Breast epithelium (tissue), 4 donors: Measurements from ENCODE around the gene CCR8. TPM values are rescaled to one million over a fixed set of nuclear protein-coding genes. Genes with fewer than 3 reads are reported as not detected.

Source experiments
- DNase-seq, 2 donors: peaks; one replicate each; pipeline ENCODE4 v3.0.0-alpha.2; 2019; ENCODE audit warnings: low spot score in 2 of 2
- H3K27ac ChIP-seq, 2 donors: fragments of 200-600 bp; sonication (generic) in 1 of 2; one replicate each; pipeline ENCODE4 v1.5.1; 2016 to 2019; ENCODE audit warnings: mild to moderate bottlenecking in 1 of 2
- H3K27me3 ChIP-seq, 2 donors: fragments of 200-600 bp; sonication (generic) in 1 of 2; one replicate each; pipeline versions ENCODE4 v1.5.1 to v1.6.0; 2017 to 2019; ENCODE audit warnings: control low read depth in 1 of 2, mild to moderate bottlenecking in 1 of 2
- H3K36me3 ChIP-seq: fragments of 200-600 bp; one replicate; pipeline ENCODE4 v1.5.1; 2019
- H3K4me1 ChIP-seq, 2 donors: fragments of 200-600 bp; sonication (generic); one replicate each; pipeline ENCODE4 v1.5.1; 2016 to 2019; ENCODE audit warnings: control low read depth in 1 of 2
- H3K4me3 ChIP-seq, 3 donors: fragments of 200-600 bp; sonication (generic); 1 replicate in 2 of 3; 2 replicates in 1 of 3; pipeline ENCODE4 v1.5.1; 2016 to 2019; ENCODE audit warnings: mild to moderate bottlenecking in 3 of 3, moderate library complexity in 2 of 3
- H3K9me3 ChIP-seq, 2 donors: fragments of 200-600 bp; sonication (generic) in 1 of 2; one replicate each; pipeline ENCODE4 v1.5.1; 2016 to 2019; ENCODE audit warnings: control low read depth in 1 of 2
- POLR2A ChIP-seq: fragments of 450-650 bp; IDR thresholded peaks from one replicate; pipeline ENCODE4 v1.6.1; 2016; ENCODE audit warnings: antibody characterized with exemption, mild to moderate bottlenecking, moderate library complexity
- POLR2AphosphoS5 ChIP-seq, 3 donors: sonication (generic); formaldehyde crosslinking; IDR thresholded peaks; one replicate each; pipeline ENCODE4 v1.6.1; 2017; ENCODE audit warnings: antibody characterized with exemption in 3 of 3
- intact Hi-C: fragments of 100-400 bp; cut with DNase I; formaldehyde crosslinking; loops from one replicate; pipeline ENCODE4 v1.15.1; 2023; ENCODE audit warnings: low total_unique reads
- total RNA-seq, 3 donors: library from RNA; depleted of rRNA; stranded (reverse); fragments of >200 nt; gene quantifications; one replicate each; pipeline ENCODE4 v1.1.0, GENCODE V29; 2016
- TF ChIP-seq, protein P1 (sequence below), 3 donors: fragments of 450-650 bp; IDR thresholded peaks; one replicate each; pipeline ENCODE4 v1.5.1; 2016 to 2017; ENCODE audit warnings: antibody characterized with exemption in 3 of 3, mild to moderate bottlenecking in 3 of 3, moderate library complexity in 3 of 3

Gene CCR8, protein sequence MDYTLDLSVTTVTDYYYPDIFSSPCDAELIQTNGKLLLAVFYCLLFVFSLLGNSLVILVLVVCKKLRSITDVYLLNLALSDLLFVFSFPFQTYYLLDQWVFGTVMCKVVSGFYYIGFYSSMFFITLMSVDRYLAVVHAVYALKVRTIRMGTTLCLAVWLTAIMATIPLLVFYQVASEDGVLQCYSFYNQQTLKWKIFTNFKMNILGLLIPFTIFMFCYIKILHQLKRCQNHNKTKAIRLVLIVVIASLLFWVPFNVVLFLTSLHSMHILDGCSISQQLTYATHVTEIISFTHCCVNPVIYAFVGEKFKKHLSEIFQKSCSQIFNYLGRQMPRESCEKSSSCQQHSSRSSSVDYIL
- not detected for total RNA-seq

DNA sequence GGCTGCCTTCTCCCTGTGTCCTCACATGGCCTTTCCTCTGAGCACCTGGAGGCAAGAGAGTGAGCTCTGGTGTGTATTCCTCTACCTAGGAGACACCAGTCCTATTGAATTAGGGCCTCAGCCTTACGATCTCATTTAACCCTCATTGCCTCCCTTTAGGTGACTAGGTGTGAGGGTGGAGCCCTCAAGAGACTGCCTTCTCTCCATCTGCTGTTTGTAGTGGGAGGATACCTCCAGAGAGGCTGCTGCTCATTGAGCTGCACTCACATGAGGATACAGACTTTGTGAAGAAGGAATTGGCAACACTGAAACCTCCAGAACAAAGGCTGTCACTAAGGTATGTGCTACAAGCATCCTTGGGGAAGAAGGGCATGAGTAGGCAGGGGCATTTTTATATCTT, at the start of gene CCR8:
CCR8 (plus strand) TSS at position 217 of the 400 bp plus-strand sequence. CDS start 2,623 bp downstream, outside the sequence.
- Histone ChIP-seq H3K36me3 (no peaks in the 10 kb centered on the region), H3K9me3 (no peaks in the 10 kb centered on the region), H3K27ac (no peak within 1 kb of the TSS), H3K4me1 (no peaks in the 10 kb centered on the region), H3K27me3 (no peaks in the 10 kb centered on the region), H3K4me3 (no peak within 1 kb of the TSS)
- intact Hi-C loops: no loop called here
- DNase-seq: no peak
- TF ChIP-seq POLR2AphosphoS5 (IDR thresholded peaks at IDR 0.05) (no peak), POLR2A (no peak)
- TF ChIP-seq, protein P1, sequence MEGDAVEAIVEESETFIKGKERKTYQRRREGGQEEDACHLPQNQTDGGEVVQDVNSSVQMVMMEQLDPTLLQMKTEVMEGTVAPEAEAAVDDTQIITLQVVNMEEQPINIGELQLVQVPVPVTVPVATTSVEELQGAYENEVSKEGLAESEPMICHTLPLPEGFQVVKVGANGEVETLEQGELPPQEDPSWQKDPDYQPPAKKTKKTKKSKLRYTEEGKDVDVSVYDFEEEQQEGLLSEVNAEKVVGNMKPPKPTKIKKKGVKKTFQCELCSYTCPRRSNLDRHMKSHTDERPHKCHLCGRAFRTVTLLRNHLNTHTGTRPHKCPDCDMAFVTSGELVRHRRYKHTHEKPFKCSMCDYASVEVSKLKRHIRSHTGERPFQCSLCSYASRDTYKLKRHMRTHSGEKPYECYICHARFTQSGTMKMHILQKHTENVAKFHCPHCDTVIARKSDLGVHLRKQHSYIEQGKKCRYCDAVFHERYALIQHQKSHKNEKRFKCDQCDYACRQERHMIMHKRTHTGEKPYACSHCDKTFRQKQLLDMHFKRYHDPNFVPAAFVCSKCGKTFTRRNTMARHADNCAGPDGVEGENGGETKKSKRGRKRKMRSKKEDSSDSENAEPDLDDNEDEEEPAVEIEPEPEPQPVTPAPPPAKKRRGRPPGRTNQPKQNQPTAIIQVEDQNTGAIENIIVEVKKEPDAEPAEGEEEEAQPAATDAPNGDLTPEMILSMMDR (IDR thresholded peaks at IDR 0.05): no peak

DNA sequence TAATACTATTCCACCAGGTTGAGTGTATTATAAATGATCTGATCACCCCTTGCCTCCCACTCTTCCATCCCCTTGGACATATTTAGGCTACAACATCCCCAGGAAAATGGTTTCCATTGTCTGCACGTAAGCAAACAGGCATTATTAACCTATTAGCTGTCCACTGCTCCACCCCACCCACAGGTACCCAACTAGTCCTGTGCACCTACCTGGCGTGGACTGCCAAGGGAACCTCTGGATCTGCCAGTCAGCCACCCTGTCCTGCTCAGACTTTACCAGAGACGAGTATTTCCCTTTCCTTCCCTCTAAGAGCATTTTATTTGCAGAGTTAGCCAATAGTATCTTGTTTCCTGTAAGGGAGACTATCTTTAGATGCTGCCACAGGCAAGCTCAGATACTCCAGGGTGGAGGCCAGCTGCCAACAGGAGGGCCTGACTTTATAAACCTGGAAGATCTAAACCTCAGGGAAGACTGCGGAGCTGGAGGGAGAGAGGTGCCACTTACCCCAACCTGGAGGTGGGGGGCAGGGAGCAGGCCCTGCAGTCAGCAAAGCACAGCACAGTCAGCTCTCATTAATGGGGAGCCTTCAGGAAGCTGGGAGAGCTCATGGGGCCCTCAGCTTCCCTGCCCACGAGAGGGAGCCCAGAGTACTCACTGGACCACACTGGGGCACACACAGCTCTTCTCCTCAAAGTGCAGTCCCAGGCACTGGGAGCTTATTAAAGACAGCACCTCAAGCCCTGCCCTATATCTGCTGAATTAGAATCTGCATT, 49.6 kb upstream of the CCR8 start, which contains the start of gene CX3CR1:
CX3CR1 (minus strand) TSS at position 292 of the 773 bp plus-strand sequence. CDS start 13,527 bp downstream, outside the sequence.
- no peak within 1 kb of the TSS for H3K4me3 ChIP-seq
- DNase-seq: no peak
- H3K36me3 ChIP-seq: no peaks in the 10 kb centered on the region
- H3K27ac ChIP-seq: peak within 1 kb of the TSS in 1 of 2 donors; percentile 1
- no peaks in the 10 kb centered on the region for H3K27me3 ChIP-seq
- intact Hi-C loops: loop anchor here (5.0 kb wide), 1 partner anchor 88 kb away; the partner anchor contains the start of gene XIRP1
- no peaks in the 10 kb centered on the region for H3K9me3 ChIP-seq
- no peak for TF ChIP-seq POLR2A
- no peaks in the 10 kb centered on the region for H3K4me1 ChIP-seq

DNA sequence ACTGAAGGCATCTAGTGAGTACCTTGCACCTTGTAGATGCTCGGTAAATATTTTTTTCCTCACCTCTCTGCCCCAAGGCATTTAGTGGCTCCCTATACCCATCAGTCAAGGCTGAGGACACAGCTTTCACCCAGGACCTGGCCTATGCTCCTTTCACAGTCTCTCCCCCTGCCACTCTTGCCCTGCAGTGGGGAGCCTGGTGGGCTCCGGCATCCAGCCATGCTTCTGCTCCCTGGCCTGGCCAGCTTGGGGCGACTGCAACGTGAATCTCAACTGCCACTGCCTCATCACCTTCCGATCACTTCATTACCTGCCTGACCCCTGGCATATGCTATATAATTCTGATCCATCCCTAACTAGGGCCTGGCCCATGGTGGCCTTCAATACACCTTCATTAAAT, 48.9 kb upstream of the CCR8 start:
- TF ChIP-seq POLR2AphosphoS5 (IDR thresholded peaks at IDR 0.05): no peak
- TF ChIP-seq POLR2A: no peak
- TF ChIP-seq, protein P1 (IDR thresholded peaks at IDR 0.05): no peak
- intact Hi-C loops: no loop called here
- H3K27ac ChIP-seq: no peak overlapping the region
- H3K4me3 ChIP-seq: no peak overlapping the region
- no peak for DNase-seq
- no peaks in the 10 kb centered on the region for H3K27me3 ChIP-seq
- H3K36me3 ChIP-seq: no peaks in the 10 kb centered on the region
- H3K9me3 ChIP-seq: no peaks in the 10 kb centered on the region
- H3K4me1 ChIP-seq: no peaks in the 10 kb centered on the region

DNA sequence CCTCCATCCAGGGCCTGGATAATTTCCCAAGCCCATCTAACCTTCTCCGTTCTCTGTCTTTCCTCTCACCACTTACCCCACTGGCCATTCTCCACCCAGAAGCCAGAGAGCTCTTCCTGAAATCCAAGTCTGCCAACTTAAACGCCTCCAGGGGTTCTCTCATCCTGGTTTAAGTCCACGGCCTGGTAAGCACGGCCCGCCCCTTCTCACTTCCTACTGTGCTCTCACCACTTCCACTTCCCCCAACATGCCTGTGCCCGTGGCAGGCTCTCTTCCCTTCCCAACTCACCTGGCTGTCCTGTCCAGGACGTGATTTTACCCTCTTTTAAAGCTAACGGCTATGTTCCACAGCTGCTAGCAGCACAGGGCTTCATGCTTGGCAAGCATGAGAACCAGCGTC, 48.0 kb upstream of the CCR8 start:
- H3K36me3 ChIP-seq: no peaks in the 10 kb centered on the region
- H3K4me1 ChIP-seq: no peaks in the 10 kb centered on the region
- H3K4me3 ChIP-seq: no peak overlapping the region
- TF ChIP-seq, protein P1 (IDR thresholded peaks at IDR 0.05): no peak
- no peak for TF ChIP-seq POLR2A
- no peak for TF ChIP-seq POLR2AphosphoS5 (IDR thresholded peaks at IDR 0.05)
- DNase-seq: no peak
- H3K27me3 ChIP-seq: no peaks in the 10 kb centered on the region
- intact Hi-C loops: no loop called here
- no peak overlapping the region for H3K27ac ChIP-seq
- H3K9me3 ChIP-seq: no peaks in the 10 kb centered on the region

DNA sequence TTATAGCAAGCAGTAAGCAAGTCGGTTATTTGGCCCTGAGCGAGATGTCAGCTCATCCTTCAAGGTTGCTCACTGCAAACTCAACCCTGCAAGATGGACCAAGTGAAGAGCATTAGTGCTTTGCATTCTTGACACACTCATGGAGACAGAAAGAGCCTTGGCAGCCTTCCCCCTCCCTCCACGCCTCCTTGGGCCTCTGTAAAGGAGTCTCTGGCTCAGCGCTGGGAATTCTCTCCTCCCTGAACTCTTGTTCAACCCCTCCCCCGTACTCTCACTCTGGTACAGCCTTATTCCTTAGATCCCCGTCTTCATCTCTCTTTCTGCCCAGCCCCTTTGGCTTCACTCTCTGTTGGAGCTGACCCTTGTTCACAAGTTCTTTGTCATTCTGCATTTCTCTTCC, 47.5 kb upstream of the CCR8 start:
- Histone ChIP-seq H3K4me1 (no peaks in the 10 kb centered on the region), H3K4me3 (no peak overlapping the region), H3K27ac (no peak overlapping the region), H3K9me3 (no peaks in the 10 kb centered on the region), H3K36me3 (no peaks in the 10 kb centered on the region), H3K27me3 (no peaks in the 10 kb centered on the region)
- intact Hi-C loops: no loop called here
- DNase-seq: no peak
- TF ChIP-seq POLR2A: no peak
- no peak for TF ChIP-seq POLR2AphosphoS5 (IDR thresholded peaks at IDR 0.05)

DNA sequence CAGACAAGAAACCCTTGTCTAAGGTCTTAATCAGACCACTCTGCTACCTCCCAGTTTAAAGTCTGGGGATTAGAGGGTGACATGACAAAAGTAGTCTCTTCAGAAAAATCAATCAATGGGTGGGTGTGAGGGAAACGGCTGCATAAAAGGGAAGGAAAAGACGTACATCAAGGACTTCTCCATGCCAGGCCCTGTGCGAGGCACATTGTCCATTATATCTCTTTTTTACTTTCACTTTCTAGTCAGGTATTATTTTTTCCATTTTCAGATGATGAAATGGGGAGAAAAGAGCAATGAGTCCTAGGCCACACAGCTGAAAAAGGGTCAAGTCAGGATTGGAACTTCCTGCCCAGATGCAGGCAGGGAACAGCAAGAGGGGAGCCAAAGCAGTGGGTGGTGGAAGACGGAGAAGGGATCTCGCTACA, 45.0 kb upstream of the CCR8 start:
- intact Hi-C loops: no loop called here

More for the DNA sequence above, 45.0 kb upstream of the CCR8 start:
- no peak for DNase-seq
- Histone ChIP-seq H3K27ac (no peak overlapping the region), H3K4me1 (no peaks in the 10 kb centered on the region), H3K9me3 (no peaks in the 10 kb centered on the region), H3K4me3 (no peak overlapping the region), H3K27me3 (no peaks in the 10 kb centered on the region), H3K36me3 (no peaks in the 10 kb centered on the region)
- no peak for TF ChIP-seq POLR2A
- TF ChIP-seq, protein P1 (IDR thresholded peaks at IDR 0.05): no peak
- no peak for TF ChIP-seq POLR2AphosphoS5 (IDR thresholded peaks at IDR 0.05)
